Liver (tissue), 9 donors: ENCODE data around the gene PCDHA1. TPM values are rescaled to one million over a fixed set of nuclear protein-coding genes. Genes with fewer than 3 reads are reported as not detected.

Experiments
- DNase-seq: peaks from one replicate; pipeline ENCODE4 v3.0.0-alpha.2; 2017; ENCODE audit warnings: low spot score
- H3K27ac ChIP-seq, 2 donors: one replicate each; pipeline ENCODE4 v1.7.0; 2013; ENCODE audit warnings: inconsistent platforms in 2 of 2, low read length in 2 of 2, control low read depth in 1 of 2, low read depth in 1 of 2, mild to moderate bottlenecking in 1 of 2
- H3K27me3 ChIP-seq, 4 donors: one replicate each; pipeline versions ENCODE4 v1.6.1 to v1.7.0; 2013; ENCODE audit warnings: low read length in 3 of 4, inconsistent platforms in 1 of 4, mild to moderate bottlenecking in 1 of 4, moderate library complexity in 1 of 4; ENCODE audit not compliant: control insufficient read depth in 4 of 4, insufficient read depth in 4 of 4
- H3K36me3 ChIP-seq, 4 donors: one replicate each; pipeline versions ENCODE4 v1.6.1 to v1.7.0; 2013; ENCODE audit warnings: low read length in 3 of 4, mild to moderate bottlenecking in 3 of 4, low read depth in 1 of 4, moderate library complexity in 1 of 4; ENCODE audit not compliant: control insufficient read depth in 4 of 4, insufficient read depth in 3 of 4
- H3K4me1 ChIP-seq, 4 donors: one replicate each; pipeline versions ENCODE4 v1.6.1 to v1.7.0; 2013; ENCODE audit warnings: low read length in 3 of 4, mild to moderate bottlenecking in 3 of 4, moderate library complexity in 1 of 4; ENCODE audit not compliant: control insufficient read depth in 4 of 4, insufficient read depth in 4 of 4
- H3K4me3 ChIP-seq, 3 donors: one replicate each; pipeline versions ENCODE4 v1.6.1 to v1.7.0; 2013; ENCODE audit warnings: low read length in 3 of 3, control low read depth in 1 of 3, low read depth in 1 of 3, mild to moderate bottlenecking in 1 of 3
- H3K9ac ChIP-seq, 2 donors: one replicate each; pipeline ENCODE4 v1.7.0; 2013; ENCODE audit warnings: low read length in 2 of 2, mild to moderate bottlenecking in 2 of 2, moderate library complexity in 2 of 2, control low read depth in 1 of 2, low read depth in 1 of 2
- H3K9me3 ChIP-seq, 4 donors: one replicate each; pipeline versions ENCODE4 v1.6.1 to v1.7.0; 2013; ENCODE audit warnings: low read length in 3 of 4; ENCODE audit not compliant: control insufficient read depth in 4 of 4
- ATF3 ChIP-seq: IDR thresholded peaks from 2 replicates; pipeline ENCODE4 v1.6.1; 2016; ENCODE audit warnings: antibody characterized with exemption
- EGR1 ChIP-seq, 2 donors: IDR thresholded peaks; 2 replicates each; pipeline ENCODE4 v1.6.1; 2016 to 2018; ENCODE audit warnings: antibody characterized with exemption in 2 of 2, low read depth in 2 of 2
- FOXA1 ChIP-seq: IDR thresholded peaks from 2 replicates; pipeline ENCODE4 v1.6.1; 2016; ENCODE audit warnings: antibody characterized with exemption
- FOXA2 ChIP-seq: IDR thresholded peaks from 2 replicates; pipeline ENCODE4 v1.6.1; 2016; ENCODE audit warnings: antibody characterized with exemption
- GABPA ChIP-seq, 2 donors: IDR thresholded peaks in 1 of 2; conservative IDR thresholded peaks in 1 of 2; 2 replicates each; pipeline ENCODE4 v1.6.1; 2016; ENCODE audit warnings: antibody characterized with exemption in 2 of 2, mild to moderate bottlenecking in 1 of 2, moderate library complexity in 1 of 2
- HNF4A ChIP-seq, 2 donors: conservative IDR thresholded peaks; 2 replicates each; pipeline ENCODE4 v1.6.1; 2016; ENCODE audit warnings: antibody characterized with exemption in 2 of 2, mild to moderate bottlenecking in 2 of 2
- HNF4G ChIP-seq: IDR thresholded peaks from 2 replicates; pipeline ENCODE4 v1.6.1; 2016; ENCODE audit warnings: antibody characterized with exemption
- JUND ChIP-seq, 2 donors: IDR thresholded peaks; 2 replicates each; pipeline ENCODE4 v1.6.1; 2016; ENCODE audit warnings: antibody characterized with exemption in 2 of 2
- NR2F2 ChIP-seq: IDR thresholded peaks from 2 replicates; pipeline ENCODE4 v1.6.1; 2016; ENCODE audit warnings: antibody characterized with exemption
- RAD21 ChIP-seq, 2 donors: IDR thresholded peaks; 2 replicates each; pipeline ENCODE4 v1.6.1; 2016; ENCODE audit warnings: antibody characterized with exemption in 2 of 2, mild to moderate bottlenecking in 2 of 2
- RXRA ChIP-seq, 2 donors: IDR thresholded peaks; 2 replicates each; pipeline ENCODE4 v1.6.1; 2017 to 2018; ENCODE audit warnings: antibody characterized with exemption in 2 of 2, mild to moderate bottlenecking in 1 of 2
- SP1 ChIP-seq: IDR thresholded peaks from 2 replicates; pipeline ENCODE4 v1.6.1; 2018; ENCODE audit warnings: antibody characterized with exemption, mild to moderate bottlenecking
- TAF1 ChIP-seq: conservative IDR thresholded peaks from 2 replicates; pipeline ENCODE4 v1.6.1; 2016; ENCODE audit warnings: antibody characterized with exemption, mild to moderate bottlenecking
- YY1 ChIP-seq: IDR thresholded peaks from 2 replicates; pipeline ENCODE4 v1.6.1; 2016; ENCODE audit warnings: antibody characterized with exemption, mild to moderate bottlenecking
- WGBS: extraction: QIAGEN DNeasy Blood & Tissue Kit; methylation state at CpG from one replicate; pipeline ENCODE4 v1.1.7; 2013; 5-methylcytosine and 5-hydroxymethylcytosine counted together
- polyA plus RNA-seq, 2 donors: library from polyadenylated mRNA; stranded (reverse) in 1 of 2; unstranded in 1 of 2; fragments of 200-250 nt in 1 of 2; fragments of >200 nt in 1 of 2; fragmentation: Nextera tagmentation in 1 of 2; extraction: Ambion mirVana in 1 of 2; gene quantifications; one replicate each; pipeline versions ENCODE4 v1.2.1 to v1.2.3, GENCODE V29; 2013 to 2015
- total RNA-seq, 2 donors: library from RNA; depleted of rRNA; stranded (reverse); fragments of >200 nt; gene quantifications; one replicate each; pipeline ENCODE4 v1.2.3, GENCODE V29; 2014
- TF ChIP-seq, protein P1 (sequence below): IDR thresholded peaks from 2 replicates; pipeline ENCODE4 v1.6.1; 2016; ENCODE audit warnings: antibody characterized with exemption
- TF ChIP-seq, protein P2 (sequence below): IDR thresholded peaks from 2 replicates; pipeline ENCODE4 v1.6.1; 2016; ENCODE audit warnings: antibody characterized with exemption
- TF ChIP-seq, protein P3 (sequence below): fragments of 150-350 bp; IDR thresholded peaks from 2 replicates; pipeline ENCODE4 v1.5.1; 2017; ENCODE audit warnings: improper control_type of control experiment, low read depth, low read length; ENCODE audit not compliant: missing input control
- donor health status: healthy.
- donor health status: healthy.
- donor health status: healthy.
- donor health status: healthy.
- donor health status: healthy.

PCDHA1 gene
- total and polyA plus RNA-seq, 4 donors = not detected

GRCh38 chr5:140998921-140999410 is 213.0 kb downstream of the PCDHA1 start:
- H3K4me1 ChIP-seq = no peaks in the 10 kb centered on the region
- no peak for DNase-seq
- no peaks in the 10 kb centered on the region for H3K36me3 ChIP-seq
- peaks cover 0 to 2% (median 0%) of the 10 kb centered on the region in 4 donors for H3K27me3 ChIP-seq
- WGBS = 58% methylated on average over 2 of the region's 2 CpGs
- H3K4me3 ChIP-seq = no peak overlapping the region
- no peak overlapping the region for H3K9ac ChIP-seq
- no peaks in the 10 kb centered on the region for H3K9me3 ChIP-seq
- TF ChIP-seq HNF4G (no peak), FOXA2 (no peak), HNF4A (conservative IDR thresholded peaks at IDR 0.05) (no peak), ATF3 (no peak), FOXA1 (no peak), TAF1 (no peak), SP1 (no peak), YY1 (no peak), EGR1 (IDR thresholded peaks at IDR 0.05; ENCODE audit: low read depth in 2 of 2) (no peak), RXRA (IDR thresholded peaks at IDR 0.05) (no peak), RAD21 (IDR thresholded peaks at IDR 0.05) (no peak), GABPA (IDR thresholded peaks at IDR 0.05 in 1 of 2, conservative IDR thresholded peaks at IDR 0.05 in 1 of 2) (no peak), NR2F2 (no peak)
- TF ChIP-seq, protein P1, sequence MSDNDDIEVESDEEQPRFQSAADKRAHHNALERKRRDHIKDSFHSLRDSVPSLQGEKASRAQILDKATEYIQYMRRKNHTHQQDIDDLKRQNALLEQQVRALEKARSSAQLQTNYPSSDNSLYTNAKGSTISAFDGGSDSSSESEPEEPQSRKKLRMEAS = no peak
- TF ChIP-seq, protein P2, sequence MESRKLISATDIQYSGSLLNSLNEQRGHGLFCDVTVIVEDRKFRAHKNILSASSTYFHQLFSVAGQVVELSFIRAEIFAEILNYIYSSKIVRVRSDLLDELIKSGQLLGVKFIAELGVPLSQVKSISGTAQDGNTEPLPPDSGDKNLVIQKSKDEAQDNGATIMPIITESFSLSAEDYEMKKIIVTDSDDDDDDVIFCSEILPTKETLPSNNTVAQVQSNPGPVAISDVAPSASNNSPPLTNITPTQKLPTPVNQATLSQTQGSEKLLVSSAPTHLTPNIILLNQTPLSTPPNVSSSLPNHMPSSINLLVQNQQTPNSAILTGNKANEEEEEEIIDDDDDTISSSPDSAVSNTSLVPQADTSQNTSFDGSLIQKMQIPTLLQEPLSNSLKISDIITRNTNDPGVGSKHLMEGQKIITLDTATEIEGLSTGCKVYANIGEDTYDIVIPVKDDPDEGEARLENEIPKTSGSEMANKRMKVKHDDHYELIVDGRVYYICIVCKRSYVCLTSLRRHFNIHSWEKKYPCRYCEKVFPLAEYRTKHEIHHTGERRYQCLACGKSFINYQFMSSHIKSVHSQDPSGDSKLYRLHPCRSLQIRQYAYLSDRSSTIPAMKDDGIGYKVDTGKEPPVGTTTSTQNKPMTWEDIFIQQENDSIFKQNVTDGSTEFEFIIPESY = no peak
- TF ChIP-seq, protein P3, sequence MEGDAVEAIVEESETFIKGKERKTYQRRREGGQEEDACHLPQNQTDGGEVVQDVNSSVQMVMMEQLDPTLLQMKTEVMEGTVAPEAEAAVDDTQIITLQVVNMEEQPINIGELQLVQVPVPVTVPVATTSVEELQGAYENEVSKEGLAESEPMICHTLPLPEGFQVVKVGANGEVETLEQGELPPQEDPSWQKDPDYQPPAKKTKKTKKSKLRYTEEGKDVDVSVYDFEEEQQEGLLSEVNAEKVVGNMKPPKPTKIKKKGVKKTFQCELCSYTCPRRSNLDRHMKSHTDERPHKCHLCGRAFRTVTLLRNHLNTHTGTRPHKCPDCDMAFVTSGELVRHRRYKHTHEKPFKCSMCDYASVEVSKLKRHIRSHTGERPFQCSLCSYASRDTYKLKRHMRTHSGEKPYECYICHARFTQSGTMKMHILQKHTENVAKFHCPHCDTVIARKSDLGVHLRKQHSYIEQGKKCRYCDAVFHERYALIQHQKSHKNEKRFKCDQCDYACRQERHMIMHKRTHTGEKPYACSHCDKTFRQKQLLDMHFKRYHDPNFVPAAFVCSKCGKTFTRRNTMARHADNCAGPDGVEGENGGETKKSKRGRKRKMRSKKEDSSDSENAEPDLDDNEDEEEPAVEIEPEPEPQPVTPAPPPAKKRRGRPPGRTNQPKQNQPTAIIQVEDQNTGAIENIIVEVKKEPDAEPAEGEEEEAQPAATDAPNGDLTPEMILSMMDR = no peak
- no peak overlapping the region for H3K27ac ChIP-seq

GRCh38 chr5:141001446-141001843 is 215.5 kb downstream of the PCDHA1 start:
- Histone ChIP-seq H3K9ac (no peak overlapping the region), H3K36me3 (no peaks in the 10 kb centered on the region), H3K27me3 (peaks cover 0 to 2% (median 0%) of the 10 kb centered on the region in 4 donors), H3K4me1 (no peaks in the 10 kb centered on the region), H3K9me3 (no peaks in the 10 kb centered on the region), H3K4me3 (no peak overlapping the region), H3K27ac (no peak overlapping the region)
- no peak for TF ChIP-seq FOXA1
- TF ChIP-seq JUND (IDR thresholded peaks at IDR 0.05) = no peak
- TF ChIP-seq YY1 = no peak
- TF ChIP-seq EGR1 (IDR thresholded peaks at IDR 0.05; ENCODE audit: low read depth in 2 of 2) = no peak
- no peak for TF ChIP-seq TAF1
- no peak for TF ChIP-seq HNF4G
- TF ChIP-seq, protein P2 = no peak
- DNase-seq = no peak
- WGBS = 8% methylated on average over 9 of the region's 9 CpGs
